Brain microvascular endothelial cell (primary cell): ENCODE data around the gene EPB41L3.

ENCODE experiments used
- DNase-seq: peaks from one replicate; pipeline ENCODE4 v3.0.0-alpha.2; 2020
- H3K27ac ChIP-seq: fragments of 250-450 bp; sonication (Bioruptor Pico); 2 replicates; pipeline ENCODE4 v1.5.1; 2020; ENCODE audit warnings: mild to moderate bottlenecking, moderate library complexity
- H3K27me3 ChIP-seq: fragments of 250-450 bp; sonication (Bioruptor Pico); replicated peaks from 2 replicates; pipeline ENCODE4 v1.5.1; 2020; ENCODE audit warnings: mild to moderate bottlenecking
- H3K36me3 ChIP-seq: fragments of 250-450 bp; sonication (Bioruptor Pico); replicated peaks from 2 replicates; pipeline ENCODE4 v1.5.1; 2020; ENCODE audit warnings: mild to moderate bottlenecking
- H3K4me3 ChIP-seq: 2 replicates; pipeline ENCODE4 v1.5.1; 2011; ENCODE audit warnings: low read depth, mild to moderate bottlenecking, control low read depth, low read length, moderate library complexity
- CTCF ChIP-seq: IDR thresholded peaks from 2 replicates; pipeline ENCODE4 v1.5.1; 2011; ENCODE audit warnings: low read depth, mild to moderate bottlenecking, moderate library complexity, low read length, control low read depth, inconsistent platforms; ENCODE audit errors: missing control alignments
- in situ Hi-C: cut with HindIII; loops from 2 replicates; pipeline ENCODE4 v1.10.0; 2017; ENCODE audit warnings: low sequenced_read_pairs, low pct_ligation_motif_present

The EPB41L3 gene

GRCh38 chr18:5449858-5450509 lies 93.8 kb downstream of the EPB41L3 start:
- no peak for TF ChIP-seq CTCF
- in situ Hi-C loops = no loop called here
- Histone ChIP-seq H3K4me3 (no peak overlapping the region), H3K27ac (no peak overlapping the region), H3K36me3 (no peaks in the 10 kb centered on the region), H3K27me3 (no peaks in the 10 kb centered on the region)
- DNase-seq = no peak

GRCh38 chr18:5447442-5447841 lies 96.4 kb downstream of the EPB41L3 start:
- in situ Hi-C loops = no loop called here
- no peak for DNase-seq
- no peak for TF ChIP-seq CTCF
- Histone ChIP-seq H3K27ac (no peak overlapping the region), H3K4me3 (no peak overlapping the region), H3K36me3 (no peaks in the 10 kb centered on the region), H3K27me3 (no peaks in the 10 kb centered on the region)

- no peak for TF ChIP-seq CTCF
- H3K4me3 ChIP-seq = no peak overlapping the region
- in situ Hi-C loops = no loop called here
- DNase-seq = no peak
- H3K27me3 ChIP-seq = no peaks in the 10 kb centered on the region
- no peak overlapping the region for H3K27ac ChIP-seq
- H3K36me3 ChIP-seq = no peaks in the 10 kb centered on the region
Measured at GRCh38 chr18:5444847-5445246, 99.0 kb downstream of the EPB41L3 start.

- no peak for DNase-seq
- Histone ChIP-seq H3K27ac (no peak overlapping the region), H3K27me3 (no peaks in the 10 kb centered on the region), H3K4me3 (no peak overlapping the region), H3K36me3 (no peaks in the 10 kb centered on the region)
- no peak for TF ChIP-seq CTCF
- in situ Hi-C loops = no loop called here
Measured at GRCh38 chr18:5444269-5444668, 99.5 kb downstream of the EPB41L3 start.

- no peak for TF ChIP-seq CTCF
- Histone ChIP-seq H3K27ac (no peak overlapping the region), H3K27me3 (no peaks in the 10 kb centered on the region), H3K36me3 (no peaks in the 10 kb centered on the region), H3K4me3 (no peak overlapping the region)
- no peak for DNase-seq
- in situ Hi-C loops = no loop called here
Measured at GRCh38 chr18:5439986-5440696, 103.7 kb downstream of the EPB41L3 start.
